HG03060 (cell line): ENCODE data around the gene SLIT3.

Experiments
- ATAC-seq: cut with Tn5 transposase; IDR thresholded peaks from one replicate; pipeline ENCODE4 v1.9.1; 2021; ENCODE audit warnings: low read depth, moderate number of reproducible peaks; ENCODE audit not compliant: unreplicated experiment

SLIT3 gene

DNA sequence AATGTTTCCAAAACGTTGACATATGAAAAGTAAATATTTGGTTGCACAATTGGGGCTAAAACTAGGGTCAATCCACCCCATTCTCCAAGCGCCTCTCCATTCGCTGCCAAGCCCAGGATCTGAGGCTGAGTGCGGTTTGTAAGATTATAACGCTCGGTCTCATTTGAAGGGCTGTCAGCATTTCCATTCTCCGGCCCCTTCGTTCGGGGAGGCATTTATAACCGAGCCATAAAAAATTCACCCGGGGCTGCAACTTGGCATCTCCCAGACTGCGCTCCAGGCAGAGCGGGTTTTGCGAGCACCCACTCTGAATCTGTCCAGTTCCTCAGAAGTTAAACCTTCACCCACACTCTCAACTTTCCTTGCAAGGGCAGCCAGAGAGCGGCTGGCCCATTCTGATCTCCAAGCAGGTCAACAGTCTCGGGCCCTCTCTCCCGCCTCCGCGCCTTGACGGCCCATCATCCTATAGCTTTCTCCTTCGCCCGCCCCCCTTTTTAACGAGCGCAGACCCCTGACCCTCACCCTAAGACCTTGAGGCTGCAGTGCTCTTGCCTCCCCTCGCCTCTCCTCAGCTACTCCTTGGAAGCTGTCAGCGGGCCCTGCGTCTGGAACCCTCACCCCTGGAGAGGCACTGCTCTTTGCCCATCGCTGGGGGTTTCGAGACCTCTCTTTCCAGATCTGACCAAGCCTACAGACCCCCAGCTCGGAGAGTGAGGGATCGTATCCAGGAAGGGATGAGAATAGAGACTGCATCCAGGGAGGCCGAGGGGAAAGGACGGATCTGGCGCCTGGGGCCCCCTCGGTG is 1.1 kb downstream of the SLIT3 start:
- ATAC-seq = no peak

DNA sequence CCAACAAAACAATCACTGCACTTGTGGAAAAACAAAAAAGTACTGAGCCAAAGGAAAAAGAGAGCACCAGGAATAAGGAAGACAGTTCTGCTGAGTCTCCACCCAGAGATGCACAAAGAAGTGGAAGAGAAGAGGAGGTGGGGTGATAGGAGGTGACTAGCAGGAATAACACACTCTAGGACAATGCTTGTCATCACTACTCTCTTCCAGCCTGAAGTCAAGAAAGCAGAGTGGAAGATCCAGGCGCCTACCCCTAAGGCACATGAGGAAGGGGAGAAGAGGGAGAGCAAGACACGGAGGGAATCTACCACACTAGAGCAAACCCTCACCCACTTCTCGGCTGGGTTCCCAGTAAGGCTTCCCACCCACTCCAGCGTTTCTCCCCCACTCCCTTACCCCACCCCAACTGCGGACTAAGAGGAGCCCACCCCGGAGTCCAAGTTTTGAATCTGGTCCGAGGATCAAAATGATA is 1.7 kb downstream of the SLIT3 start:
- no peak for ATAC-seq

DNA sequence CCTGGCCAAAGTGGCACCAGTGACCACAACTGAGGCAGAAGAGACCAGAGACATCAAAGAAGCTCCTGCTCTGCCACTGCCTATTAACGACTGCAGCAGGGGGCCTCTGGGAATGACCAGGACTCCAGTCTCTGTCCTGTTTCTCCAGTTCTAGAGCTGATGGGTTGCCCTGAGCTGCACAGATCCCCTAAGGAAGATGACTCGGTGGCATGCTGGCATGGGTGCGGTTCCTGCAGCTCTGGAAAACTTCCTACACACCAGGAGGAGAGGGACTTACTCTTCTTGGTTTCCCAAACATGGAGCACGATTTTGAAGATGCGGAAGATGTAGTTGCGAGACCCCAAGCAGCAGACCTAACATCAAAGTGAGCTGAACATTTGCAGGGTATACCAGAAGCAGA is 2.7 kb downstream of the SLIT3 start:
- ATAC-seq = no peak

DNA sequence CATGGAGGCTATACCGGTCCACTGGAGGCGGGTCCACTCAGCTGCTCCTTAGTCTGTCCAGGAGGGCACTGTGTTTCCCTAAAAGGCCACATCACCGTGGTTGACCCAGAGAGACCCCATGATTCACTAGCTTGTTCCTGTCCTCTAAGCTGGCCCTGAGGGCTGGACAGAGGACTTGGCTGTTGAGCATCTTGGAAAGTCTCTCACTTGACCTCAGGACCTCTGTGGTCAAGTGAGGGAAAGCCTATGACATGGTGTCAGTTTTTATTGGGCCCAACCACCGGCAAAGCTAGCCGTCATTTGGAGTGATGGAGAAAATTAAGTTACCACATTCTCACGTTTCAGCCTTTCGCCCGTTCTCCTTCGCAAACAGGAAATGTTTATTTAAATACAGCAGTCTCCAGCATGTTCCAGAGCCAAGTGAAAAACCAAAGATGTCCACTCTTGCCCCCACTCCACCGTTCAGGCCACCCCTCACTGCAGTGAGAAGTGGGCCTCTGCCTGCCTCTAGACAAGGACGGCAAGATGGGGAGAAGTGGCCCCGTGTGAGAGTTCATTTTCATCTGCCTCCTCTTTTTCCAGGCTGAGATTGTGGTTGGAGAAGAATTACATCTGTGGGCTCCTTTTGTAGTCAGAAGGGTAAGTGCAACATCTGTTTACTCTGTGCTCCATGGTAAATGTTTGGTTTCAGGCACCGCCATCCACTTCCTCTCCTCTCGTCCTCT is 4.4 kb downstream of the SLIT3 start:
- ATAC-seq = no peak

- no peak for ATAC-seq
Observed at GRCh38 chr5:169295306-169295705, 5.6 kb downstream of the SLIT3 start.

GRCh38 chr5:169294621-169295020 is 6.3 kb downstream of the SLIT3 start:
- no peak for ATAC-seq

DNA sequence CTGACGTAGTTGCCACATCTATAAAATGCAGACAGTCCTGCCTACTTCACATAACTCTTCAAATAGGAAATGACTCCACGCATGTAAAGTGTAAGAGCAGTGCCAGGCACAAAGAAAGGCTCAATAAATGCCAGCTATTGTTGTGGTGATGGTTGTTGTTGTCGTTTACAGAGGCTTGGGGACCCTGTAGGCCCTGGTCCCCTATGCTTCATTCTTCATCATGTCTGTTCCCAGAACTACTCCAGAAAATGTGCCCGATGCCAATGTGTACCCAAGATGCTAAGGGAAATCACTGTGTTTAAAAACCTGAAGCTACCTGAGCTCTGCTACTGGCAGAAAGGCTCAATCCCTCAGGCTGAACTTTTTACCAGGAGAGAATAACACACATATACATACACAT is 9.1 kb downstream of the SLIT3 start:
- no peak for ATAC-seq

- ATAC-seq = no peak
Observed at GRCh38 chr5:169290895-169291294, 10.0 kb downstream of the SLIT3 start.

- no peak for ATAC-seq
Observed at GRCh38 chr5:169289520-169289919, 11.4 kb downstream of the SLIT3 start.

GRCh38 chr5:169288066-169288930 is 12.6 kb downstream of the SLIT3 start:
- ATAC-seq = no peak

GRCh38 chr5:169287529-169287928 is 13.4 kb downstream of the SLIT3 start:
- ATAC-seq = no peak

- no peak for ATAC-seq
Observed at GRCh38 chr5:169286572-169287300, 14.2 kb downstream of the SLIT3 start.

DNA sequence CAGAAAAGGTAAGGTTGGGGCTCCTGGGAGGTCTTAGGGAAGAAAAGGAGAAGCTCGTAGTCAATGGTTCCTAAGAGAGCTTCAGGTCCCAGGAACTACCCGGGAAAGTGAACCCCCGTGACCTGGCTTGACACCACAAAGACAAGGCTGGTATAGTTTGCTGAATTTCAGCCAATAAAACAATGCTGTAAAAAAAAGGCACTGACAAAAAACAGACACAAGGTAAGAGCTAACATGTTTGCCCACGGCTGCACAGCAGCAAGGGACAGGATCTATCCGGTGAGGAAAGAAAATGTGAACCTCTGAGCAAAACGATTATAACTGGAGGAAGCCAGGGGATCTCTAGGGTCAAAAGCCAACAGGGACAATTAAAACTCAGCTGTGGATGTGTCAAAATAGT is 17.1 kb downstream of the SLIT3 start:
- no peak for ATAC-seq

DNA sequence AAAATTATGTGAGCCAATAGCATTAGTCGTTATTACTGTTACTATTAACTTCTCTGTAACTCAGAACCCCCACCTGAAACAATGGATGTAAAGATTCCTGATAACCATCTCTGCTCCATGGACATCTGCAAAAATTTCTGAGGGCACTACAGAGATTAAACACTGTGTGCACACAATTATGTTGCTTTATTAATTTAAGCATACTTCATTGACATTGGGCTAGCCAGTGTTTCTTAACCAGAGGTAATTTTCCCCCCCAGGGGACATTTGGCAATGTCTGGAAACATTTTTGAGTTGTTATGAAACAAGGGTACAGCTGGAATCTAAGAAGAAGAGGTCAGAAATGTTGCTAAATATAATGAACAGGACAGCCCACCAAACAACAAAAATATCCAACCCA is 19.3 kb downstream of the SLIT3 start:
- ATAC-seq = no peak

GRCh38 chr5:169280696-169281095 is 20.2 kb downstream of the SLIT3 start:
- ATAC-seq = no peak

DNA sequence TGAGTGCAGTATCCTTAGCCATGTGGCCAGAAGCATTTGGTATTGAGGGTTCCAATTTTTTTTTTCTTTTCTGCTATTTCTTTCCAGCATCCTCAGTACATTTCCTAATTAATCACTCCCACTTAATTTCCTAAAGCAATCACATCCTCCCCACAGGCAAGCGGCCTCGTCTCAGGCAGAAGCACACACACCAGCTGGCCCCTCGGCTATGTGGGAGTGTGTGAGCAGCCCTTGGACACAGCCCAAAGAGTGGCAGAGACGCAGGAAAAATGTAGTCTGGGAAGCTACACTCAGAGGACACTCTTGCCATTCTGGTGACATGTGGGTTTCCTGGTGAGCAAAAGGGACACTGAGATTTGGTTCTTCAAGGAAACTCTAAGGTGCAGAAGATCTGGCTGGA is 20.7 kb downstream of the SLIT3 start:
- no peak for ATAC-seq

DNA sequence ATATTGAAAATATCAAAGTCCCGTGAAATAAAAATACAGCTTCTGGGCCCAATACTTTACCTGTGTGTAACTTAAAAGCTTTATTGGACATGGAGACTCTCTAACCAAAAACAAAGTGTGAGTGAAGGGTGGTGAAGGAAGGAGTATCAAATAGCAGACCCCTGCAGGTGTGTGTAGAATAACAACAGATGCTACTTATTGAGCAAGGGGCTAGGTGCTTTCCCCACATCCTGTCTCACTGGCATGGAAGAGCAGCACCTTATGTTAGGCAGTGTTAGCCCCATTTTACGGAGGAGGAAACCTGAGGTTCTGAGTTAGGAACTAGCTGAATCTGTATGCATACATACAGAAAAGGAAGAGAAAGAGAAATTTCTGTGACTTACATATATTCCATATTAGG is 21.8 kb downstream of the SLIT3 start:
- no peak for ATAC-seq

- no peak for ATAC-seq
Observed at GRCh38 chr5:169273881-169274280, 27.1 kb downstream of the SLIT3 start.

DNA sequence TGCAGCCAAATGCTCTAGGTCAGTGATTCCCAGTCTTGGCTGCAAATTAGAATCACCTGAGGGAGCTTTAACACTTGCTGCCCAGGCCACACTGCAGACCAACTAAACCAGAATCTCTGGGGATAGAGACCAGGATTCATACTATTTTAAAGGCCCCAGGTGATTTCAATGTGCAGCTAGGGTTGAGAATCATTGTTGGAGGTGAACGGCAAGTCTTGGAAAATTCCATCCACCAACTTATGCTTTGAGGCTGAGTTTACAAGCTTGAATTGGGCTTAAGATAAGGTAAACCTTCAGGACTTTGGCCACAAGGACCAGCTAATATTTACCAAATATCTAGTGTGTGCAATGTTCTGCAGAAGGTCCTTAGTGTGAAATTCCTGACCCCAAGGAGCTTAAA is 27.5 kb downstream of the SLIT3 start:
- no peak for ATAC-seq

DNA sequence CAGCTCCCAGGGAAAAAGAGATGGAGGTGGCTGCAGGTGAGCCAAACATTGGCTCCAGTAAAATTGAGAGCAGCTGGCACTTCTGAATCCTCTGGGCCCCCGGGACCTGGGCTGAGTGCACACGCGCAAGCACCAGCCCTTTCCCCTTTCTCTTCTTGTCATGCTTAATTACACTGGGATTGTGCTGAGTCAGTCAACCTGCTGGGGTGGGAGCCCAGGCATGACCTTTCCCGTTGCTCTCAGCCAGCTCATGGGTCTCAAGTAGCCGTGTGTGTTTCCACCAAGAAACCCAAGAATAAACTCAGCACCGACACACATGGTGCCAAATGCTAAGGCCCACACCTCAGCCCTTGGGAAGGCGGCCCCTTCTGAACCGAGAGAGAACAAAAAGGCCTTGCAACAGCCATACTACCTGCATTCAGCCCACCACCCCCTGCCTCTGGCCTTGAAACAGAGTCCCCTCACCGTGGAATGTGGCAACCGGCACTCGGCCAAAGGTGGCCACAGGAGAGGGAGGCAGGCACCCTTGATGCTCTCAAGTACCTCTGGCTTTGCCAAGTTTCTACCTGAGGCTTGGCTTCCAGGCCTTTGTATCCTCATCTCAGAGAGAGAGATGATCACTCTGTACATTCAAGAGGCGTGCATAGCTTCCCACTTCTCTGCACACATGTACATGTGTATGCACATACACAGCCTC is 28.1 kb downstream of the SLIT3 start:
- no peak for ATAC-seq
